Superior temporal gyrus (tissue), 1 donor: Measurements from ENCODE around the gene PRRG2.

ENCODE experiments used
- DNase-seq: peaks from one replicate; pipeline ENCODE4 v3.0.0-alpha.2; 2016; ENCODE audit errors: extremely low spot score

PRRG2 gene

DNA sequence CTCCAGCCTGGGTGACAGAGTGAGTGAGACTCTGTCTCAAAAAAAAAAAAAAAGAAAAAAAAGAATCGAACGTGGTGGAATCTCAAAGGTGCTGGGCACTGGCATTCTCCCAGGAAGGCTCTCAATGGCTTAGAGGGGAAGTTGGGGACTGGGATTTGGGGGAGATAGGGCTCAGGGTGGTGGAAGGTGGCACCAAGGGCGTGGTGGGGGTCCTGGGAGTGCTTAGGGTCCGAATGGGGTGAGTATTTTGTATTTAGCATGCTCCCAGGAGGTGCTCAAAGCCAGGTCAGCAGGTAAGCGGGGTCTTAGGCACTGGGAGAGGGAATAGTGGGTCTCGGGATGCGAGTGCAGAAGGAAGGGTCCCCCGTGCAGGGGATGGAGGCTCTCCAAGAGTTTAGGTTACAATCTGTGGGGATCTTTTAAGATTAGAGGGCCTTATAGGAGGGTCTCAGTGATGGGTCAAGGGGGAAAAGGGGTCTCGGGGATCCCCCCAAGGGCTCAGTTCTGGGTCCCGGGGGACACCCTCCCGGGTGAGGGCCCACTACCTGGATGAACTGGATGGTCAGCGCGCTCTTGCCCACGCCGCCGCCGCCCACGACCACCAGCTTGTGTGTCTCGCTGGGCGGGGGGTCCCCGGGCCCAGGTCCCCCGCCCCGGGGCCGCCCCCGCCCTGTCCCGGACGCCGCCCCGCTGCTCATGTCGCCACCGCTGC lies 58.4 kb downstream of the PRRG2 start:
- no peak for DNase-seq

DNA sequence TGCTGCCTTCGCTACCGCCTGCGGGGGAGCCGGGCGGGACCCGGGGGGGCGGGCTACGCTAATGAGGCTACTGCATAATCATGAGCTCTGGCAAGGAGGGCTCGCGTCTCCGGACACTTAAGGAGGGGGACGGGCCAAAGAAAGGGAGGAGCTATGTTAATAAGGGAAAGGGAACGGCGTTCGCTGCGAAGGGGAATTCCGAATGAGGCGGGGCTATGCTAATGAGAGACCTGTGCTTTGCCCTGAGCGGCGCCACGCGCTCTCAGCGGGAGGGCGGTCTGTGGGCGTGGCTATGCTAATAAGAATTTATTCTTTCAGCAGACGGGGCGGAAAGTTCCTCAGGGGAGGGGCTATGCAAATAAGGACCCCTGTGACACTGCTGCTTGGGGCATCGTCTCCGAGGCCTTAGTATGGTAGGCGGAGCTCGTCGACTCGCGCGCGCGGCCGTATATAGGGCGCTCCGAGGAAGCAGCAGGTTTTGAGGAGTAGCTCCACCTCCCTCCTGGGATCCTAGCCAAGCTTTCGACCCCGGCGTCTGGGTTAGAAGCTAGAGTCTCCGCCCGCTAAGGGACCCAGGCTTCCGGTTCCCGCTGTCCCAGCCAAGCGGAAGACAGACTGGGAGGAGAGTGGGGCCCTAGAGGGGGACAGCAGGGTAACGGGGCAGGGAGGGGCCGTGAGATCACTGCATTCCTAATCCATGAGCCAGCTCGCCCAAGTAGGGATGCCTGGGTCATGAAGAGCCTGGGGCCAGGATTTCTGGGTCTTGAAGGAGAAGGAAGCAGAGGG lies 59.2 kb downstream of the PRRG2 start, which contains the start of gene RRAS:
TSS of gene RRAS (minus strand) at position 31 of the 786 bp plus-strand sequence. CDS start 45 bp downstream, outside the sequence.
- DNase-seq, result peak; percentile 100
